ENCODE results near the gene SSBP2. TPM values are rescaled to one million over a fixed set of nuclear protein-coding genes. Genes with fewer than 3 reads are reported as not detected.

Gene SSBP2
- total and polyA plus RNA-seq, 2 of the 8 experiments (the other 6 are each of a cell fraction or from before 2014, with no cell fraction given): 21.5 to 36.2 TPM

- H3K79me1 ChIP-seq (ENCODE audit: low read depth, low read length): no peaks in the 10 kb centered on the region
- no peak overlapping the region for H3K4me2 ChIP-seq (ENCODE audit: insufficient read depth in 1 of 2, low read depth in 2 of 2, low read length in 2 of 2)
- H3K14ac ChIP-seq (ENCODE audit: insufficient read length): no peak overlapping the region
- 93% methylated on average over 5 of the region's 5 CpGs; no CpG with 5 or more reads in 1 of the 2 experiments for WGBS, 2 experiments (ENCODE audit: extremely low coverage in 1 of 2, insufficient coverage in 1 of 2, insufficient read length in 1 of 2, insufficient replicate concordance in 2 of 2, low coverage in 1 of 2, low lambda C conversion rate in 2 of 2, missing lambda C conversion rate in 1 of 2)
- no peak for DNase-seq (ENCODE audit: low read depth in 1 of 2, low spot score in 2 of 2)
- no peak overlapping the region for H2AFZ ChIP-seq (ENCODE audit: low read length)
- no peak overlapping the region for H2BK5ac ChIP-seq (ENCODE audit: low read depth, low read length)
- no peaks in the 10 kb centered on the region for H3K36me3 ChIP-seq (ENCODE audit: control insufficient read depth in 2 of 4, insufficient read depth in 4 of 4, low read length in 3 of 4)
- no peak overlapping the region for H2BK12ac ChIP-seq (ENCODE audit: low read depth, low read length)
- no peak overlapping the region for H2AK5ac ChIP-seq (ENCODE audit: low read depth, low read length)
- no peaks in the 10 kb centered on the region for H3K27me3 ChIP-seq (replicated peaks in 1 of 4; ENCODE audit: control insufficient read depth in 3 of 4, extremely low read depth in 1 of 4, insufficient read depth in 3 of 4, low read length in 3 of 4)
- no peak overlapping the region for H4K8ac ChIP-seq (ENCODE audit: extremely low read depth, insufficient read depth, low read length)
- H3K9ac ChIP-seq (replicated peaks in 1 of 4; ENCODE audit: extremely low read depth in 1 of 4, low read depth in 3 of 4, low read length in 3 of 4): no peak overlapping the region; a peak in 1 of 7 replicates
- ChIA-PET CTCF (ENCODE audit: partially characterized antibody) (no interaction called here), POLR2A (ENCODE audit: partially characterized antibody) (no interaction called here)
- H3K9me3 ChIP-seq (ENCODE audit: insufficient read depth in 2 of 2, low read depth in 1 of 2, low read length in 1 of 2): no peaks in the 10 kb centered on the region
- peaks cover 0 to under 1% of the 10 kb centered on the region in 2 experiments; a peak in 2 of 4 replicates for H3K79me2 ChIP-seq (ENCODE audit: control insufficient read depth in 1 of 2, insufficient read depth in 2 of 2, low read length in 2 of 2)
- no peaks in the 10 kb centered on the region for H4K20me1 ChIP-seq (replicated peaks in 1 of 2; ENCODE audit: control insufficient read depth in 1 of 2, insufficient read depth in 2 of 2, low read length in 2 of 2)
- no peak overlapping the region for H4K91ac ChIP-seq (replicated peaks; ENCODE audit: insufficient read length, low read length)
- H3K27ac ChIP-seq (ENCODE audit: low read depth, low read length): no peak overlapping the region
- no peak for FAIRE-seq
- no peak overlapping the region for H2BK20ac ChIP-seq (ENCODE audit: low read length)
- H3K23ac ChIP-seq (ENCODE audit: insufficient read length): no peak overlapping the region
- no peak overlapping the region for H3K4ac ChIP-seq (replicated peaks; ENCODE audit: insufficient read length, low read depth, low read length)
- H2BK15ac ChIP-seq (ENCODE audit: low read length): no peak overlapping the region
- TF ChIP-seq CEBPB (IDR thresholded peaks at IDR 0.05; ENCODE audit: low read depth, low read length): no peak
- TF ChIP-seq E2F6 (IDR thresholded peaks at IDR 0.05): no peak
- TF ChIP-seq RBBP5 (IDR thresholded peaks at IDR 0.05; ENCODE audit: borderline replicate concordance, low read depth, low read length): no peak
- TF ChIP-seq, protein P1, sequence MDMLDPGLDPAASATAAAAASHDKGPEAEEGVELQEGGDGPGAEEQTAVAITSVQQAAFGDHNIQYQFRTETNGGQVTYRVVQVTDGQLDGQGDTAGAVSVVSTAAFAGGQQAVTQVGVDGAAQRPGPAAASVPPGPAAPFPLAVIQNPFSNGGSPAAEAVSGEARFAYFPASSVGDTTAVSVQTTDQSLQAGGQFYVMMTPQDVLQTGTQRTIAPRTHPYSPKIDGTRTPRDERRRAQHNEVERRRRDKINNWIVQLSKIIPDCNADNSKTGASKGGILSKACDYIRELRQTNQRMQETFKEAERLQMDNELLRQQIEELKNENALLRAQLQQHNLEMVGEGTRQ (IDR thresholded peaks at IDR 0.05; ENCODE audit: low read length): no peak
- TF ChIP-seq CHD1 (IDR thresholded peaks at IDR 0.05; ENCODE audit: low read depth, low read length): no peak
- H3K23me2 ChIP-seq (ENCODE audit: low read depth, low read length): no peaks in the 10 kb centered on the region
- H3K4me3 ChIP-seq (ENCODE audit: extremely low read depth in 1 of 4, insufficient read depth in 2 of 4, low read depth in 3 of 4, low read length in 4 of 4): no peak overlapping the region
- no peak overlapping the region for H3K56ac ChIP-seq (replicated peaks; ENCODE audit: insufficient read length, low read depth, low read length)
- H3K18ac ChIP-seq (ENCODE audit: extremely low read depth, low read length): no peak overlapping the region
- H3K4me1 ChIP-seq (replicated peaks in 1 of 4; ENCODE audit: control insufficient read depth in 3 of 4, insufficient read depth in 4 of 4, low read length in 3 of 4): peaks cover 0 to 9% (median 3%) of the 10 kb centered on the region in 4 experiments; a peak in 2 of 7 replicates
- no peak overlapping the region for H4K5ac ChIP-seq (ENCODE audit: insufficient read length, low read depth, low read length)
- no peak overlapping the region for H2BK120ac ChIP-seq (replicated peaks; ENCODE audit: low read depth, low read length)
Measured at GRCh38 chr5:81724571-81724970, 26.3 kb downstream of the SSBP2 start.
